ENCODE data around the gene CENPC. TPM values are rescaled to one million over a fixed set of nuclear protein-coding genes. Genes with fewer than 3 reads are reported as not detected.

The CENPC gene
- total RNA-seq, 1 experiment from 2014 or later, result 19.1 TPM

- TF ChIP-seq USF2 (CRISPR knock-in tag; IDR thresholded peaks at IDR 0.05), result no peak
- TF ChIP-seq NR3C1 (CRISPR knock-in tag; conservative IDR thresholded peaks at IDR 0.05; ENCODE audit: low read depth), result no peak
- no peak for TF ChIP-seq GTF2I (CRISPR knock-in tag; conservative IDR thresholded peaks at IDR 0.05)
- TF ChIP-seq SMAD3 (CRISPR knock-in tag; IDR thresholded peaks at IDR 0.05; ENCODE audit: borderline replicate concordance), result no peak
- no peak for TF ChIP-seq SOX15 (CRISPR knock-in tag; IDR thresholded peaks at IDR 0.05)
- no peak for TF ChIP-seq HMGXB4 (CRISPR knock-in tag; IDR thresholded peaks at IDR 0.05)
- no peak for TF ChIP-seq CREB1 (CRISPR knock-in tag; IDR thresholded peaks at IDR 0.05)
- no peak for TF ChIP-seq PRDM15 (CRISPR knock-in tag; IDR thresholded peaks at IDR 0.05)
These were observed 21.0 kb upstream of the CENPC start (continued) for GRCh38 chr4:67566335-67566734.

- no peak for DNase-seq (ENCODE audit: low spot score)
- ChIA-PET POLR2A (no interaction called here), CTCF (no interaction called here)
- Mint-ChIP-seq H3K36me3 (no peaks in the 10 kb centered on the region), H3K27me3 (ENCODE audit: low read depth) (no peaks in the 10 kb centered on the region), H3K4me3 (no peak overlapping the region), H3K27ac (no peak overlapping the region), H3K4me1 (no peaks in the 10 kb centered on the region), H3K9me3 (no peaks in the 10 kb centered on the region)
- ATAC-seq, result no peak
- no peak for TF ChIP-seq CBFB (CRISPR knock-in tag; IDR thresholded peaks at IDR 0.05; ENCODE audit: low read depth)
These were observed 20.0 kb upstream of the CENPC start for GRCh38 chr4:67565284-67565683.

GRCh38 chr4:67558493-67558892 lies 13.2 kb upstream of the CENPC start, which contains the start of gene STAP1:
Gene STAP1 (plus strand): TSS chr4:67558727. CDS start chr4:67558810, 83 bp downstream.
- no peaks in the 10 kb centered on the region for H3K27me3 Mint-ChIP-seq (ENCODE audit: low read depth)
- DNase-seq (ENCODE audit: low spot score) (no peak), ATAC-seq (no peak)
- TF ChIP-seq PRDM15 (CRISPR knock-in tag; IDR thresholded peaks at IDR 0.05), result no peak
- TF ChIP-seq ATF1 (CRISPR knock-in tag; IDR thresholded peaks at IDR 0.05), result no peak
- TF ChIP-seq AFF4 (CRISPR knock-in tag; IDR thresholded peaks at IDR 0.05; ENCODE audit: borderline replicate concordance), result no peak
- TF ChIP-seq SOX15 (CRISPR knock-in tag; IDR thresholded peaks at IDR 0.05), result no peak
- no peak for TF ChIP-seq ETV6 (CRISPR knock-in tag; IDR thresholded peaks at IDR 0.05)
- no peak for TF ChIP-seq ZMAT4 (CRISPR knock-in tag; IDR thresholded peaks at IDR 0.05)
- TF ChIP-seq MXD4 (CRISPR knock-in tag; IDR thresholded peaks at IDR 0.05; ENCODE audit: borderline replicate concordance), result no peak
- TF ChIP-seq E2F5 (CRISPR knock-in tag; IDR thresholded peaks at IDR 0.05), result no peak
- no peak for TF ChIP-seq NFATC4 (CRISPR knock-in tag; IDR thresholded peaks at IDR 0.05)
- peaks cover 5% of the 10 kb centered on the region for H3K4me1 Mint-ChIP-seq
- H3K36me3 Mint-ChIP-seq, result no peaks in the 10 kb centered on the region
- no peak within 1 kb of the TSS for H3K27ac Mint-ChIP-seq
- ChIA-PET CTCF (no interaction called here), POLR2A (no interaction called here)
- no peaks in the 10 kb centered on the region for H3K9me3 Mint-ChIP-seq
- H3K4me3 Mint-ChIP-seq, result no peak within 1 kb of the TSS

Measured in WTC11 (cell line).